Measurements from ENCODE around the gene DYNC2H1.

DNA sequence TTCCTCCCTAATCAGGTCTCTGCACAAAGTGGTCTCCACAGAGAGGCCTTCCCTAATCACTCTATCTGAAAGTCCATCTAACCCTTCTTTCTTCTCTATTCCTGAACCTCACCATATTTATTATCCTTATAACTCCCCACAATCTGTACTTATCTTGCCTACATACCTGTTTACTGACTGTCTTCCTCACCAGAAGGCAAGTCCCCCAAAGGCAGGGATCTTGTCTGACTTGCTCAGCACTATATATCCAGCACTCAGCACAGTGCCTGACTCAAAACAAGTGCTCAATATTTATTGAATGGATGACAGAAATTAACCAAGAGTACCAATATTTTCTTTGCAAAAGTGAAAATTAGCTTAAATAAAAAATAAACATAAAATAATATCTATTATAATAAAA lies 22.8 kb upstream of the DYNC2H1 start:
- TF ChIP-seq, protein P1, sequence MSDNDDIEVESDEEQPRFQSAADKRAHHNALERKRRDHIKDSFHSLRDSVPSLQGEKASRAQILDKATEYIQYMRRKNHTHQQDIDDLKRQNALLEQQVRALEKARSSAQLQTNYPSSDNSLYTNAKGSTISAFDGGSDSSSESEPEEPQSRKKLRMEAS (IDR thresholded peaks at IDR 0.05): no peak
- no peak for TF ChIP-seq FOXM1 (IDR thresholded peaks at IDR 0.05; ENCODE audit: borderline replicate concordance, low read depth)
- TF ChIP-seq CREB1 (IDR thresholded peaks at IDR 0.05; ENCODE audit: low read depth): no peak
- TF ChIP-seq TEAD4 (IDR thresholded peaks at IDR 0.05): no peak
- no peak for TF ChIP-seq EGR1 (IDR thresholded peaks at IDR 0.05)
- TF ChIP-seq EP300 (IDR thresholded peaks at IDR 0.05; ENCODE audit: borderline replicate concordance): no peak
- no peak for TF ChIP-seq YY1 (IDR thresholded peaks at IDR 0.05; ENCODE audit: low read depth)
- no peak for TF ChIP-seq TAF1 (IDR thresholded peaks at IDR 0.05; ENCODE audit: low read depth)
- no peak for TF ChIP-seq ZBTB7A (IDR thresholded peaks at IDR 0.05; ENCODE audit: low read depth)
- no peak for TF ChIP-seq RAD21 (IDR thresholded peaks at IDR 0.05; ENCODE audit: low read depth)
- TF ChIP-seq, protein P2, sequence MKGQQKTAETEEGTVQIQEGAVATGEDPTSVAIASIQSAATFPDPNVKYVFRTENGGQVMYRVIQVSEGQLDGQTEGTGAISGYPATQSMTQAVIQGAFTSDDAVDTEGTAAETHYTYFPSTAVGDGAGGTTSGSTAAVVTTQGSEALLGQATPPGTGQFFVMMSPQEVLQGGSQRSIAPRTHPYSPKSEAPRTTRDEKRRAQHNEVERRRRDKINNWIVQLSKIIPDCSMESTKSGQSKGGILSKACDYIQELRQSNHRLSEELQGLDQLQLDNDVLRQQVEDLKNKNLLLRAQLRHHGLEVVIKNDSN (IDR thresholded peaks at IDR 0.05): no peak
- no peak for TF ChIP-seq TCF12 (IDR thresholded peaks at IDR 0.05; ENCODE audit: low read depth)
- TF ChIP-seq, protein P3, sequence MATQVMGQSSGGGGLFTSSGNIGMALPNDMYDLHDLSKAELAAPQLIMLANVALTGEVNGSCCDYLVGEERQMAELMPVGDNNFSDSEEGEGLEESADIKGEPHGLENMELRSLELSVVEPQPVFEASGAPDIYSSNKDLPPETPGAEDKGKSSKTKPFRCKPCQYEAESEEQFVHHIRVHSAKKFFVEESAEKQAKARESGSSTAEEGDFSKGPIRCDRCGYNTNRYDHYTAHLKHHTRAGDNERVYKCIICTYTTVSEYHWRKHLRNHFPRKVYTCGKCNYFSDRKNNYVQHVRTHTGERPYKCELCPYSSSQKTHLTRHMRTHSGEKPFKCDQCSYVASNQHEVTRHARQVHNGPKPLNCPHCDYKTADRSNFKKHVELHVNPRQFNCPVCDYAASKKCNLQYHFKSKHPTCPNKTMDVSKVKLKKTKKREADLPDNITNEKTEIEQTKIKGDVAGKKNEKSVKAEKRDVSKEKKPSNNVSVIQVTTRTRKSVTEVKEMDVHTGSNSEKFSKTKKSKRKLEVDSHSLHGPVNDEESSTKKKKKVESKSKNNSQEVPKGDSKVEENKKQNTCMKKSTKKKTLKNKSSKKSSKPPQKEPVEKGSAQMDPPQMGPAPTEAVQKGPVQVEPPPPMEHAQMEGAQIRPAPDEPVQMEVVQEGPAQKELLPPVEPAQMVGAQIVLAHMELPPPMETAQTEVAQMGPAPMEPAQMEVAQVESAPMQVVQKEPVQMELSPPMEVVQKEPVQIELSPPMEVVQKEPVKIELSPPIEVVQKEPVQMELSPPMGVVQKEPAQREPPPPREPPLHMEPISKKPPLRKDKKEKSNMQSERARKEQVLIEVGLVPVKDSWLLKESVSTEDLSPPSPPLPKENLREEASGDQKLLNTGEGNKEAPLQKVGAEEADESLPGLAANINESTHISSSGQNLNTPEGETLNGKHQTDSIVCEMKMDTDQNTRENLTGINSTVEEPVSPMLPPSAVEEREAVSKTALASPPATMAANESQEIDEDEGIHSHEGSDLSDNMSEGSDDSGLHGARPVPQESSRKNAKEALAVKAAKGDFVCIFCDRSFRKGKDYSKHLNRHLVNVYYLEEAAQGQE (IDR thresholded peaks at IDR 0.05; ENCODE audit: low read depth): no peak

All from Ishikawa (cell line).